Activated naive CD8-positive, alpha-beta T cell treated with anti-CD3 and anti-CD28 coated beads, Interleukin-2, amount 50 U/mL, for 24 hours (primary cell): ENCODE data around the gene CKS2.

Source experiments
- ATAC-seq: fragments of 150-1000 bp; cut with Tn5 transposase; one replicate; pipeline ENCODE4 v1.10.0; 2021
- DNase-seq: peaks from one replicate; pipeline ENCODE4 v3.0.0; 2021
- H3K27ac Mint-ChIP-seq: one replicate; pipeline ENCODE4 v1.8.0; 2021; ENCODE audit warnings: mild to moderate bottlenecking, mixed read lengths
- H3K27me3 Mint-ChIP-seq: one replicate; pipeline ENCODE4 v1.8.0; 2021; ENCODE audit warnings: mixed read lengths
- H3K36me3 Mint-ChIP-seq: one replicate; pipeline ENCODE4 v1.8.0; 2021; ENCODE audit warnings: low read depth, mixed read lengths
- H3K4me1 Mint-ChIP-seq: one replicate; pipeline ENCODE4 v1.8.0; 2021; ENCODE audit warnings: mixed read lengths
- H3K4me3 Mint-ChIP-seq: one replicate; pipeline ENCODE4 v1.8.0; 2021; ENCODE audit warnings: mild to moderate bottlenecking, moderate library complexity, mixed read lengths
- H3K9me3 Mint-ChIP-seq: one replicate; pipeline ENCODE4 v1.8.0; 2021; ENCODE audit warnings: mixed read lengths

CKS2 gene

DNA sequence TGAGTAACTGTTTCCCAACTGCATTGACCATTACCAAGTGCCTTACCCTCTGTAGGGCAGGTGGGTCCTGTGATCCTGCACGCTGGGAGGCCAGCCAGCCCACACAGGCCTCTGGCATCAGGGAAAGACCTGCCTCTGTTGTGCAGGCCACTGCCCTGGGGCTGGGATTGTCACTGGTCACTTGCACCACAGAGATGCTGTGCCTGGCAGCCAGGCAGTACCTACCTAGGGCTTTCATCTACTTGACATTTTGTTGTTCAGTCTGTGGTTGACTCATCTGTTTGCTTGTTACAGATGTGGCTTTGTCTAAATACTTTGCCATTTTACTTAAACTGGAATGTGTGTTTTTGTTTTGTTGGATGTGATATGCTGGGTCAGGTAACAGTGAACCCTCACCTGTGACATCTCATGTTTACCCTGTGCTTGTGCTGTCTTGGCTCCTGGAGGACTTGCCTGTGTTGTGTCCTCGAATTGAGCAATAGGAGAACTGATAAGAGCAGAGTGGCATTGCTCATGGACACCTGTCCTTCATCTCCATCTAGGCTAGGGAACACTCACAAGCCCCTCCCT, 40.1 kb downstream of the CKS2 start:
- no peak for ATAC-seq
- no peak for DNase-seq
- H3K36me3 Mint-ChIP-seq = peaks cover 77% of the 10 kb centered on the region
- no peaks in the 10 kb centered on the region for H3K27me3 Mint-ChIP-seq
- no peaks in the 10 kb centered on the region for H3K9me3 Mint-ChIP-seq
- H3K4me3 Mint-ChIP-seq = no peak overlapping the region
- H3K27ac Mint-ChIP-seq = no peak overlapping the region
- peaks cover 19% of the 10 kb centered on the region for H3K4me1 Mint-ChIP-seq

DNA sequence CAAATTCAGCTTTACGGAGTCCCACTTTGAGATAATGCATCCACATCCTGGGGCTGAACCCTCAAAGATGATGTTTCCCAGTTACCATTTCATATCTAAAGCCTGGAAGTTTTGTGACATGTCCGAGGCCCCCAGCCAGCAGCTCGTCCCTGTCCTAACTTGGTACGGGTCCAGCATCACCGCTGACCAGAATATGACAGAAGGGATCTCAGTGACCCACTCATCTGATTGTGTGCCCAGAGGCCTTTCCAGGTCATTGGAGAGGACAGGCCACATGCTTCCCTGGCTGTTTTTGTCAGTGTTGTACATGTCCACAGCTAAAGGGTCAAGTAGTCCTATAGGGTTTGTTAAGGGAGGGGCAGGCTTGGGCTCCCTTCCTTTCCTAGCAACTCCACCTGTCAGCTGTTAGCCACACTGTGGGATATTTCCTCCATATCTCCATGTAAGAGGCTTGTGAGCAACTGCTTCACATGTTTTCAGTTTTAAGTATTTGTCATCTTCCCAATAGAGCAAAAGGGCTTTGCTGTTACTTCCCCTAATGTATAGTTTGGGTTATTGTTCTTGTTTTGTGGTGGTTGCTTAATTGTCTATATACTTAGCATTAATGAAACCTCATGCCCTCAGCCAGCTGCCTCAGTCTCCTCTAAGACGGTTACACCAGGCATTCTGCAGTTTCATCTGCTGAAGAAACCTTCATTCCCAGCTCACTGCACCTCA, 40.7 kb downstream of the CKS2 start:
- no peaks in the 10 kb centered on the region for H3K9me3 Mint-ChIP-seq
- peaks cover 22% of the 10 kb centered on the region for H3K4me1 Mint-ChIP-seq
- ATAC-seq (no peak), DNase-seq (no peak)
- no peaks in the 10 kb centered on the region for H3K27me3 Mint-ChIP-seq
- H3K36me3 Mint-ChIP-seq = peaks cover 76% of the 10 kb centered on the region
- no peak overlapping the region for H3K4me3 Mint-ChIP-seq
- H3K27ac Mint-ChIP-seq = peak overlapping the region; percentile 27

DNA sequence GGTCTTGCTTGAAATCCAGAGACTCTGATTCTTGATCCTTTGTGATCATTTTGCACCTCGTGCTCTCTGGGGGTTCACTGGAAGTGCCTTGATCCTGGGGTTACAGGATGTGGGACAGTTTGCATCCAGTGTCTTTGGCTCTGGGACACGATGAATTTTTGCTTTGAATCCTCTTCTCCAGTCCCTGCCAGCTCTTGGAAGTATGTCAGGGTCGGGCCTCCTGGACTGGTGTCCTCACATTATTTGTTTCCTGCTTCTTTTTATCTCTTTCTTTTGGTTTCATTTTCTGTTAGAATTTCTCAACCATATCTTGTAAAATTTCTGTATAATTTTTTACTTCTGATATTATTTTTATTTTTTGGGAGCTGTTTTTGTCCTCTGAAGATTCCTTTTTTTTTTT, 41.5 kb downstream of the CKS2 start:
- Mint-ChIP-seq H3K27me3 (no peaks in the 10 kb centered on the region), H3K36me3 (peaks cover 73% of the 10 kb centered on the region), H3K9me3 (no peaks in the 10 kb centered on the region), H3K4me1 (peaks cover 22% of the 10 kb centered on the region), H3K27ac (peak overlapping the region; percentile 45), H3K4me3 (no peak overlapping the region)
- DNase-seq (no peak), ATAC-seq (no peak)

DNA sequence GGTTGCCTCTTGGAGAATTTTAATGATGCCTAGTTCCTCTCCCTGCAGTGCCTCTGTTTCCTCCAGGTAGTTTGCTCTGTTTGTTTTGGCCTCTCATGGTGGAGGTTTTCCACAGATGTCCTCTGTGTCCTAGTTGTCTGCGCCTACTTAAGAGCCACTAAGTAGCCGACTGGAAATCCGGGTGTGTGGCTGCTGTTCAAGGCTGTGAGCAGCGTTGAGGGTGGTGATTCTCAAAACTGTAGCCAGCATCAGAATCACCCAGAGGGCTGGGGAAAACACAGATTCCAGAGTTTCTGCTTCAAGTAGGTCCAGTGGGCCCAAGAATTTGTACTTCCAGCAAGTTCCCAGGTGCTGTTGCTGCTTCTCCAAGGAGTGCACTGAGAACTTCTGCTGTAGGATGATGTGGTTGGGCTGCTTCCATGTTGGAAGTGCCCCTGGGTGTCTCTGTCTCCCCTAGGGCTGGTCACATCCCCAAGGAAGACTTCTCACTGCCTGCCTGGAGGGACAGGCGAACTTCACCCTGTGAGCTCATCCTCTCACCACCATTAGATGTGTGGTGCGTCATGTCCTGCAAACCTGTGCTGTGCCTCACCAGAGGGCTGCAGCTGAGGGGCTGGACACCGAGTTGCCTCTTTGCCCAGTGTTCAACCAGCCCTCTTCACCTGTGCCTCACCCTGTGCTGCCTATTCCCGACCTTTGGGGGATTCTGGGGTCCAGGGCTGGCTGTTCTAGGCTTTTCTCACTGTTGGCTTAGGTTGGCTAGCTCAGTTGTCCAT, 42.1 kb downstream of the CKS2 start:
- Mint-ChIP-seq H3K27ac (peak overlapping the region; percentile 45), H3K4me1 (peaks cover 22% of the 10 kb centered on the region)

DNA sequence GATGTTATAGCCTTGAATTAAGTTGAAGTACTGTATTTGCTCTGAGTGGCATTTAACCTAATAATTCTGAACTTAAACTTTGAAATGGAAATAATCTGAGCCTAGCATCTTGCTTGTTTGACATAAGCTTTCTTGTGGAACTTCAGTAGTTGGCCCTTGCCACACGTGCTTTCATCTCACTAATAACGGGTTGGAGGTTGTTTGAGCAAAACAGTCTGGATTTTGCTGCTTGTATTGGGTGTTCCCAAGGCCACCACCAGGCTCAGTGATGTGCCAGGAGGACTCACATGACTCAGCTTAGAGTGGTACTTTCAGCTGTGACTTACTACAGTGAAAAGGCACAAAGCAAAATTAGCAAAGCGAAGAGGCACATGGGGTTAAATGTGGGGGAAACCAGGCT, 43.0 kb downstream of the CKS2 start:
- Mint-ChIP-seq H3K27me3 (no peaks in the 10 kb centered on the region), H3K27ac (peak overlapping the region; percentile 64), H3K9me3 (no peaks in the 10 kb centered on the region), H3K4me1 (peaks cover 22% of the 10 kb centered on the region), H3K36me3 (peaks cover 67% of the 10 kb centered on the region), H3K4me3 (no peak overlapping the region)
- ATAC-seq = no peak
- no peak for DNase-seq

More for the DNA sequence above, 42.1 kb downstream of the CKS2 start:
- no peaks in the 10 kb centered on the region for H3K27me3 Mint-ChIP-seq
- H3K9me3 Mint-ChIP-seq = no peaks in the 10 kb centered on the region
- no peak overlapping the region for H3K4me3 Mint-ChIP-seq
- ATAC-seq = no peak
- peaks cover 69% of the 10 kb centered on the region for H3K36me3 Mint-ChIP-seq
- no peak for DNase-seq

DNA sequence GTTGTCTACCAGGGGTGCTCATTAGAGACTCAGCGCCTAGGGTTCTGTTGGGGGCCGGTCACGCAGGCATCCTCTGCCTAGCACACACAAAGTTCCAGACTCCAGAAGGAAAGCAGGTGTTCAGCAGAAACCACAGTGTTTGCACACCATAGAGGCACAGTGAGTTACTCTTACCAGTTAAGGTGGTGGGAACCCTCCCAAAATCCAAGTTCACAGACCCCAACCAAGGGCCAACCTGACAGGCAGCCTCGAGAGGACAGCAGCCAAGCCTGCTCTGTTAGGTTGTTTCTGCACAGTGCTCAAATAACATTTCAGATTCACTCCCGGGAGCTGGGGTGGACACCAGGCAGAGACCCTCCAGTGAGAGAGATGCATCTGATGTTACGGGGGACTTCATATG, 43.5 kb downstream of the CKS2 start:
- H3K36me3 Mint-ChIP-seq = peaks cover 65% of the 10 kb centered on the region
- no peak for ATAC-seq
- H3K9me3 Mint-ChIP-seq = no peaks in the 10 kb centered on the region
- H3K27ac Mint-ChIP-seq = no peak overlapping the region
- no peak for DNase-seq
- no peak overlapping the region for H3K4me3 Mint-ChIP-seq
- H3K27me3 Mint-ChIP-seq = no peaks in the 10 kb centered on the region
- peaks cover 22% of the 10 kb centered on the region for H3K4me1 Mint-ChIP-seq

DNA sequence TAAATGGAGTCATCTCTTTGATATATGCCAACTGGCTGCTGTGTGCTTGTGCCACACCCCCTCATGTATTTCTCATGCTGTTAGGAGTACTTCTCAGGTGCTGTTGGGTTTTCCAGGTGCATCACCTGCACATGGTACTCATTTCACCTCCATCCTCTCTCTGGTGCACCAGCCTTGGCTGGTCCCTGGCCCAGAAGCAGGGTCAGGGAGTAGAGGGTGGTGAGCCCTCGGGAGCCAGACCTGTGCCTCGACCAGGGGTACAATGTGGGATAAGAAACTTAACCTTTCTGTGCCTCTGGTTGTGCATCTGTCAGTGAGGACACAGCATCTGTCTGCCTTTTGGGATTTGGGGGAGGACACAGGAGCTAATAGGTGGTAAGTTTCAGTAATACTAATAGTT, 45.8 kb downstream of the CKS2 start:
- ATAC-seq (no peak), DNase-seq (no peak)
- no peaks in the 10 kb centered on the region for H3K27me3 Mint-ChIP-seq
- H3K4me3 Mint-ChIP-seq = no peak overlapping the region
- peaks cover 67% of the 10 kb centered on the region for H3K36me3 Mint-ChIP-seq
- peaks cover 18% of the 10 kb centered on the region for H3K4me1 Mint-ChIP-seq
- H3K27ac Mint-ChIP-seq = no peak overlapping the region
- no peaks in the 10 kb centered on the region for H3K9me3 Mint-ChIP-seq

DNA sequence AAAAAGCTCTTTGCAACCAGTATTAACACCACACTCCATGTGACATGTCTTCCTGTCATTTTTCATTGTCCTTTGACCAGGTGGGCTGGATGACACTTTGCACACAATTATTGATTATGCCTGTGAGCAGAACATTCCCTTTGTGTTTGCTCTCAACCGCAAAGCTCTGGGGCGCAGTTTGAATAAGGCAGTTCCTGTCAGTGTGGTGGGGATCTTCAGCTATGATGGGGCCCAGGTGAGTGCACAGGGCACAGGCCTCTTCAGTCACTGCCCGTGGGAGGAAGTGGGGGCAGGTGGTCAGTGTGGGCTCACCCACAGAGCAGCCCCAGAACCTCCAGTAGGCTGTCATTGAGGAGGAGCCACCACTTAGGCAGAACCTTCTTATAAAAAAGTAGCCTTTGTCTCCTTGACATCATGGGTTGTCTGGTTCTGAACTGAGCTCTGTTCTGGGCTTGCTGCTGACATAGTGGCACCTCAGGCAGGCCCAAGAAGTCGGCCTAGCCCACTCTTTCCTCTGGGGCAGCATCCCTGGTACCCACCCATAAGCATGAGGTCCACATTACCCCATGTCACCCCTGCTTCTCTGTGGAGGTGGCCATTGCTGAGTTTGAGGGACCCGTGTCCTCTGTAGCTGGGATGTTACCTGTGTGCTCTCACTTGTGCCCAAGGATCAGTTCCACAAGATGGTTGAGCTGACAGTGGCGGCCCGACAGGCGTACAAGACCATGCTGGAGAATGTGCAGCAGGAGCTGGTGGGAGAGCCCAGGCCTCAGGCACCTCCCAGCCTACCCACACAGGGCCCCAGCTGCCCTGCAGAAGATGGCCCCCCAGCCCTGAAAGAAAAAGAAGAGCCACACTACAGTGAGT, 46.6 kb downstream of the CKS2 start:
- Mint-ChIP-seq H3K27me3 (no peaks in the 10 kb centered on the region), H3K4me1 (peaks cover 10% of the 10 kb centered on the region), H3K9me3 (no peaks in the 10 kb centered on the region), H3K36me3 (peaks cover 59% of the 10 kb centered on the region), H3K27ac (peak overlapping the region; percentile 70), H3K4me3 (no peak overlapping the region)
- DNase-seq (no peak), ATAC-seq (no peak)

DNA sequence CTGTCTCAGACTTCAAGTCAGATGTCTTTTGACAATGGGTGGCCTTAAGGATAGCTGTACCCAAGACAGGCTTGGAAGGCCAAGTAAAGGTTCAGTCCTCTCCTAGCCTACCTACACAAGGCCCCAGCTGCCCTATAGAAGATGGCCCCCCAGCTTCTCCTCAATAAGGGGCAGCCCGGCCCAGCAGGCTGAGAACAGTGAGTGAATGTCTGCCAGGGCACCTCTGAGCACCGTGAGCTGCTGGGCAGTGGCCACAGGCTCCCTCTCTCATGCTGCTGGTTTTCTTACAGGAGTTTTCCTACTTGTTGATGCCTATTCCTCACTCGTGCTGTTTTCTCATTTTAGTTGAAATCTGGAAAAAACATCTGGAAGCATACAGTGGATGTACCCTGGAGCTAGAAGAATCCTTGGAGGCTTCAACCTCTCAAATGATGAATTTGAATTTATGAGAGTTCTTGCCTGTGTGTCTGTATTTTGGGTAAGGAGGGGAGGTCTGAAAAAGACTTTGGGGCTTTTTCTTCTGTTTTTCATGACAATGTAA, 47.5 kb downstream of the CKS2 start:
- DNase-seq = no peak
- Mint-ChIP-seq H3K27ac (peak overlapping the region; percentile 55), H3K4me1 (peaks cover 7% of the 10 kb centered on the region), H3K27me3 (no peaks in the 10 kb centered on the region), H3K36me3 (peaks cover 59% of the 10 kb centered on the region), H3K9me3 (no peaks in the 10 kb centered on the region), H3K4me3 (no peak overlapping the region)
- ATAC-seq = peak; percentile 31

DNA sequence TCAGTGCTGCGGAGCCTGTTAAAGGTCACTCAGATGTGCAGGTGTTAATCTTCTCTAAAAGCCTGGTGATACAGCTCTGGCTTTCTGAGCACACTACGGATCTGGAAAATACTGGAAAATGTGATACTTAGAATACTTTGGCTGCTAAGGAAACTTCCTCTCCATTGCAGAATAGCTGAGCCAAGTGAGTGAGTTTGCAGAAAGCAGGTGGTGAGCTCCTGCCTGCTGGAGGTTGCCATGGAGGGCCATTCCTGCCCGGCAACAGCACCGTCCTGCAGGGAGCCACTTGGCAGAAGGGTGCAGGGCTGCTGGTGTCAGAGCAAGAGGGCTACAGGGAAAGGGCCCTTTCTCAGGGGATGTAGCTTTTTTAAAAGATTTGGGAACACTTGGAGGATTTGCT, 48.0 kb downstream of the CKS2 start:
- no peak overlapping the region for H3K4me3 Mint-ChIP-seq
- peak overlapping the region; percentile 55 for H3K27ac Mint-ChIP-seq
- no peak for ATAC-seq
- no peaks in the 10 kb centered on the region for H3K9me3 Mint-ChIP-seq
- DNase-seq = no peak
- peaks cover 7% of the 10 kb centered on the region for H3K4me1 Mint-ChIP-seq
- H3K36me3 Mint-ChIP-seq = peaks cover 54% of the 10 kb centered on the region
- no peaks in the 10 kb centered on the region for H3K27me3 Mint-ChIP-seq

DNA sequence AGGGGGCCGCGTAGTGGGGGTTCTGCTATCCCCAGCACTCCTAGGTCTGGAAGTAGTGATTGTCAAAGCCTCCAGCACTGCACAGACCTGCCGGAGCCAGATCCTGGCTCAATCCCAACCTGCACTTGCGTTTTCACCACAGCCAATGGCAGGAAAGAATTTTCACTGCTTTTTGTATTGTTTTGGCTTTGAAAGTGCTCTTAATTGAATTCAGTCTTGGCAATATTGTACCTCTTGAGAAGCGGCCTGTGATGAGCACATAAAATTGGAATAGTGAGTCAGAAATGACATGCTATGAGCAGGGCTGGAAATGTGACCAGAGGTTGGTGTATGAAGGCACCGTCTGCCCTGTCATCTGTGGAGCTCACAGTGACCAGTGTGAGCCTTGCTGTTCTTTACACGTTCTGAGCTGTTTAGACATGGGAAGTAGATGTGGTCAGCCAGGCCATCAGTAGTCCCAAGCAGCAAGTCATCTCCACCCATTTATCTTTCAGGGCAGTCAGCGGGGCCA, 48.8 kb downstream of the CKS2 start:
- H3K27me3 Mint-ChIP-seq = no peaks in the 10 kb centered on the region
- H3K27ac Mint-ChIP-seq = peak overlapping the region; percentile 55
- peaks cover 7% of the 10 kb centered on the region for H3K4me1 Mint-ChIP-seq
- H3K4me3 Mint-ChIP-seq = no peak overlapping the region
- no peaks in the 10 kb centered on the region for H3K9me3 Mint-ChIP-seq
- no peak for DNase-seq
- no peak for ATAC-seq
- peaks cover 49% of the 10 kb centered on the region for H3K36me3 Mint-ChIP-seq

DNA sequence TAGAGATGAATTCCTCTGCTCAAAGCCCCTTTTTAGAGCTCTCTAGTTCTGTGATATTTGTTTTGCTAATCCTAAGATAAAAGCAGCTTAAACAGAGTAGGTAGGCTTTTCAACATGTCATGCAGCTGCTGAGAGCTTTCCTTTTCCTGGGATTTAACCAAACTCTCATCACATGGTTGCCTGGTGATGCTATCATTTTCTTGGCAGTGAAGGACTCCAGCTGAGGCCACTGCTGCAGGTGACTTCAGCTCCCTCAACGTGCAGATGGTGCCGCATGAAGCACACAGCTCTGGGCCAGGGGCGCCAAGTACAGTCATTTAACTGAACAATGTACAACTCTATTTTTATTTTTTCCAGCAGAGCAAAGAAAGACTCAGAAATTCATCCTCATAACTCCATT, 49.5 kb downstream of the CKS2 start:
- Mint-ChIP-seq H3K27ac (peak overlapping the region; percentile 11), H3K36me3 (peaks cover 43% of the 10 kb centered on the region), H3K4me1 (peaks cover 7% of the 10 kb centered on the region), H3K9me3 (no peaks in the 10 kb centered on the region), H3K4me3 (no peak overlapping the region), H3K27me3 (no peaks in the 10 kb centered on the region)
- DNase-seq (no peak), ATAC-seq (no peak)

DNA sequence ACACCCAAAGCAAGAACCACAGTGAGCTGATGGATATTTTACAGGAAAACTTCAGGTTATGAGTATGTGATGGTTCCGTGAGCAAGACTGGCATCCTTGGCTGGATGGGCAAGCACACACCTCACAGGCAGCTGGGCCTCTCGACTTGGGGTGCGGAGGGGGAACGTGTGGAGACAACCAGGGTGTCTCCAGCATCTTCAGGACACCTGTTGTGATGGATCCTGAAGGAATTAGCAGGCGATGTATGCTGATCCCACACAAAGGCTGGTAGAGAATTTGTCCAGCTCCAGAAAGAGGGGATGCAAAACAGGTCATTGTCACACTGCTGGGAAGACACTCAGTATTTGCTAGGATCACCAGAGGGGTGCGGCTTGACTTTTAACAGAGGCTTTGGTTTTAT, 50.0 kb downstream of the CKS2 start:
- DNase-seq = no peak
- Mint-ChIP-seq H3K4me1 (peaks cover 7% of the 10 kb centered on the region), H3K4me3 (no peak overlapping the region), H3K27me3 (no peaks in the 10 kb centered on the region), H3K9me3 (no peaks in the 10 kb centered on the region), H3K27ac (no peak overlapping the region), H3K36me3 (peaks cover 41% of the 10 kb centered on the region)
- no peak for ATAC-seq
